GM19438 (cell line): ENCODE results near the gene SLC35E1.
"Not testable (repeated sequence)": the region's sequence is repeated elsewhere in the genome, so short reads cannot be mapped to it uniquely, and the experiment has no call there.

Experiments used
- ATAC-seq: cut with Tn5 transposase; IDR thresholded peaks from one replicate; pipeline ENCODE4 v1.9.1; 2021; ENCODE audit warnings: low read depth; ENCODE audit not compliant: unreplicated experiment

The SLC35E1 gene

GRCh38 chr19:16527334-16527935 is 44.8 kb downstream of the SLC35E1 start:
- ATAC-seq = no peak

GRCh38 chr19:16525751-16526481 is 46.3 kb downstream of the SLC35E1 start:
- ATAC-seq = no peak

- ATAC-seq = no peak
These were observed 47.1 kb downstream of the SLC35E1 start for GRCh38 chr19:16524991-16525734.

- ATAC-seq = no peak
These were observed 49.4 kb downstream of the SLC35E1 start for GRCh38 chr19:16522559-16523377.

GRCh38 chr19:16521715-16522289 is 50.4 kb downstream of the SLC35E1 start:
- ATAC-seq = no peak

GRCh38 chr19:16520986-16521624 is 51.1 kb downstream of the SLC35E1 start:
- ATAC-seq = no peak

GRCh38 chr19:16520074-16520973 is 51.9 kb downstream of the SLC35E1 start:
- ATAC-seq = no peak

GRCh38 chr19:16519230-16519687 is 53.0 kb downstream of the SLC35E1 start:
- no peak for ATAC-seq

- no peak for ATAC-seq
These were observed 53.6 kb downstream of the SLC35E1 start for GRCh38 chr19:16518483-16519229.

- no peak for ATAC-seq
These were observed 54.2 kb downstream of the SLC35E1 start for GRCh38 chr19:16518061-16518460.

- no peak for ATAC-seq
These were observed 55.1 kb downstream of the SLC35E1 start for GRCh38 chr19:16516923-16517610.

- no peak for ATAC-seq
These were observed 55.8 kb downstream of the SLC35E1 start for GRCh38 chr19:16516381-16516780.

- ATAC-seq = no peak
These were observed 57.7 kb downstream of the SLC35E1 start for GRCh38 chr19:16514383-16515019.

- ATAC-seq = not testable (repeated sequence)
These were observed 59.6 kb downstream of the SLC35E1 start for GRCh38 chr19:16512611-16513010.

GRCh38 chr19:16509141-16510061 is 62.8 kb downstream of the SLC35E1 start:
- ATAC-seq = no peak

- no peak for ATAC-seq
These were observed 63.7 kb downstream of the SLC35E1 start for GRCh38 chr19:16508546-16508945.
